ENCODE data around the gene PCK1. TPM values are rescaled to one million over a fixed set of nuclear protein-coding genes. Genes with fewer than 3 reads are reported as not detected.

The PCK1 gene
- total and polyA plus RNA-seq, 5 experiments from 2014 or later: not detected

DNA sequence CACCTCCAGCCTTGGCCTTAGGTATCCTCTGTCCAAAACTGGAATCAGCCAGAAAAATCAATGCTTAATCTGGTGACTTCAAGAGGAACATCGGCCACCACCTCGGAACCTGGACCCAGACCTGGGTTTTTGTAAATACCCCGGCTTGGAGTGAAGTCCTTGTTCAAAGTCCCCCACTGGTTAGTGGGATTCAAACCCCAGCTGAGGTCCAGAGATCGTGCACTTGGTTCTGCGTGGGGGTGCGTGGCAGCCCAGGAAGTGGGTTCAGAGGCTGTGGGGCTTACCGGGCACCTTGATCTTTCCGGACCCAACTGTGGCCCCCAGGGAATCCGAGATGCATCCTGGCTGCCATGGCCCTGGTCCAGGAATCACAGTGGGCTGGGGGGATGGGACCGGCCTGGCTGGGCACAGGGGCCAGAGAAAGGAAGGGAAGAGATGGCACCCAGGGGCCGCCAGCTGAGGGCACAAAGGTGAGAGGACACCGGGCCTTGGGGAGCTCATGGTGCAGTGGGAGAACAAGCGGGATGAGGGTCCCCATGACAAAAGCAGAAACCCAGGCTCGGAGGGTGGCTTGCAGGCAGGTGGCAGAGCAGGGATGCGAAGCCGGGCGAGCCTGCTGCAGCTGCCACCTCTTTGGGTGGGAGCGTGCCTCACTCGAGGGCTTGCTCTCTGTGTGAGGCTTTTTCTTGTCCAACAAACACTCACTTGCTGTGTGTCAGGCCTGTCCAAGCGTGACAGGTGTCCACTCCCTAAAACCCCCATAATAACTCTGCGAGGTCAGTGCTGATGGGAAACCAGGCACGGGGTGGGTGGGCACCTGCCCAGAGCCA, 31.6 kb downstream of the PCK1 start:
- POLR2A ChIA-PET: no interaction called here
- Mint-ChIP-seq H3K27me3 (peaks cover 0 to 2% (median 0%) of the 10 kb centered on the region in 5 donors), H3K27ac (no peak overlapping the region), H3K9me3 (peaks cover 0 to 7% (median 0%) of the 10 kb centered on the region in 9 donors), H3K4me1 (peaks cover 0 to 9% (median 1%) of the 10 kb centered on the region in 4 donors), H3K36me3 (no peaks in the 10 kb centered on the region), H3K4me3 (no peak overlapping the region)
- DNase-seq (peak in 1 of 10 donors; percentile 50), ATAC-seq (no peak)

- peak in 1 of 10 donors; percentile 60 for DNase-seq
- Mint-ChIP-seq H3K4me1 (peaks cover 0 to 11% (median 3%) of the 10 kb centered on the region in 4 donors), H3K36me3 (no peaks in the 10 kb centered on the region), H3K27me3 (no peaks in the 10 kb centered on the region), H3K4me3 (peak overlapping the region in 1 of 10 donors; percentile 47), H3K9me3 (peaks cover 0 to 4% (median 0%) of the 10 kb centered on the region in 9 donors), H3K27ac (peak overlapping the region in 3 of 10 donors; percentile 27 to 88 (median 80))
- ATAC-seq: no peak
- POLR2A ChIA-PET: no interaction called here
Observed at GRCh38 chr20:57593134-57593886, 32.4 kb downstream of the PCK1 start.

- peaks cover 0 to 4% (median 0%) of the 10 kb centered on the region in 9 donors for H3K9me3 Mint-ChIP-seq
- POLR2A ChIA-PET: interaction anchor here (0.6 kb wide), 1 partner anchor 497 kb away, joined by 6 read pairs; no protein-coding TSS in a partner anchor
- peaks cover 0 to 11% (median 3%) of the 10 kb centered on the region in 4 donors for H3K4me1 Mint-ChIP-seq
- H3K36me3 Mint-ChIP-seq: no peaks in the 10 kb centered on the region
- ATAC-seq (peak; percentile 30 to 33), DNase-seq (peak in 9 of 10 donors; percentile 9 to 71 (median 50))
- peak overlapping the region in 3 of 10 donors; percentile 18 to 88 (median 56) for H3K27ac Mint-ChIP-seq
- no peak overlapping the region for H3K4me3 Mint-ChIP-seq
- H3K27me3 Mint-ChIP-seq: no peaks in the 10 kb centered on the region
Observed at GRCh38 chr20:57594092-57594951, 33.4 kb downstream of the PCK1 start.

DNA sequence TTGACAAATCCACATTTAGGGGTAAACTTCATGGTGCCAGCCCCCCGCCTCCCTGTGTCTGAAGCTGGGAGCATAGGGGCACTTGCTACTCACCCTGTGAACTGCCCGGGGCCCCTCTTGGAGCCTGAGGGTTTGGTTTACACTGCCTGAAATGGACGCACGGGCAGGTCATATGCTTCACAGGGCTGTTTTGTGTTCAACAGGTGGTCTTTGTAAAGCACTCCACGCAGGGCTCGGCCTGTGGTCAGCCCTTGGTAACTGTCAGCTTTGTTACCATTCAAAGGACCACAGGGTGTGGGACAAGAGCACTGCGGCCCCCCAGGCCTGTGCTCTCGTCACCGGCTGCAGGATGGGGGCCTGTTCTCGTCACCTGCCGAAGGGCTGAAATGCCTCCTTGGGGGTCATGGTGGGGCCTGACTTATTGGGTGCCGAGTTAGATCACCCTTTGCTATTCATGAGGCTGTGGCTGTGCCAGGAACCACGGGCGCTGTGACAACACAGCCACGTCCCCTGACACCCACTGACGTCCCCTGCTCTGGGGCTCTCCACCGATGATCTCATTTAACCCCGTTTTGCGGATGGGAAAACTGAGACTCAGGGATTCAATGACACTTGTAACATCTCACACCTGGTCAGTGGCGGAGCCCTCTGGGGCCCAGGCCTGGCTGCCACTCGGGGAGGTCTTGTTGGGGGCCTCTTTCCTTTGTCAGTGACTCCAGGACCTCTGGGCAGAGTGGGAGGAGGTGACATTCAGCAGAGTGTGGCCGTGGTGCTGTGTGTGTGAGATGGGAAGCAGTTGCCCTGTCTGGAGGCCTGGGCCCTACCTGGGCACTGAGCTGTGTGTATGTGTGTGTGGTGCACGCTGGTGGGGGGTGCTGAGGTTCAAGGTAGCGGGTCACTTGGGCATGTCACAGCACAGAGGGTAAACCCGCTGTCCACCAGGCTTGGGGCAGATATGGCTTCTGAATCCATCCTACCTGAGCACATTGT, 34.4 kb downstream of the PCK1 start:
- ATAC-seq: no peak
- H3K27ac Mint-ChIP-seq: peak overlapping the region in 2 of 10 donors; percentile 32 to 82
- POLR2A ChIA-PET: interaction anchor here (0.7 to 2.1 kb wide), 6 partner anchors 24 to 87 kb away, joined by 3 to 12 read pairs (median 4); no protein-coding TSS in a partner anchor
- H3K27me3 Mint-ChIP-seq: no peaks in the 10 kb centered on the region
- peaks cover 0 to 11% (median 3%) of the 10 kb centered on the region in 4 donors for H3K4me1 Mint-ChIP-seq
- DNase-seq: peak in 1 of 10 donors; percentile 53
- H3K4me3 Mint-ChIP-seq: no peak overlapping the region
- no peaks in the 10 kb centered on the region for H3K36me3 Mint-ChIP-seq
- H3K9me3 Mint-ChIP-seq: peaks cover 0 to 2% (median 0%) of the 10 kb centered on the region in 9 donors

GRCh38 chr20:57596358-57596757, 35.4 kb downstream of the PCK1 start:
- H3K4me1 Mint-ChIP-seq: peaks cover 4 to 11% (median 5%) of the 10 kb centered on the region in 4 donors
- H3K9me3 Mint-ChIP-seq: peaks cover 0 to under 1% (median 0%) of the 10 kb centered on the region in 9 donors
- no peaks in the 10 kb centered on the region for H3K36me3 Mint-ChIP-seq
- H3K27ac Mint-ChIP-seq: peak overlapping the region in 1 of 10 donors; percentile 82
- no peak for DNase-seq
- no peak for ATAC-seq
- no peak overlapping the region for H3K4me3 Mint-ChIP-seq
- H3K27me3 Mint-ChIP-seq: no peaks in the 10 kb centered on the region
- POLR2A ChIA-PET: interaction anchor here (0.7 to 2.1 kb wide), 7 partner anchors 23 to 582 kb away, joined by 3 to 12 read pairs (median 3); no protein-coding TSS in a partner anchor

DNA sequence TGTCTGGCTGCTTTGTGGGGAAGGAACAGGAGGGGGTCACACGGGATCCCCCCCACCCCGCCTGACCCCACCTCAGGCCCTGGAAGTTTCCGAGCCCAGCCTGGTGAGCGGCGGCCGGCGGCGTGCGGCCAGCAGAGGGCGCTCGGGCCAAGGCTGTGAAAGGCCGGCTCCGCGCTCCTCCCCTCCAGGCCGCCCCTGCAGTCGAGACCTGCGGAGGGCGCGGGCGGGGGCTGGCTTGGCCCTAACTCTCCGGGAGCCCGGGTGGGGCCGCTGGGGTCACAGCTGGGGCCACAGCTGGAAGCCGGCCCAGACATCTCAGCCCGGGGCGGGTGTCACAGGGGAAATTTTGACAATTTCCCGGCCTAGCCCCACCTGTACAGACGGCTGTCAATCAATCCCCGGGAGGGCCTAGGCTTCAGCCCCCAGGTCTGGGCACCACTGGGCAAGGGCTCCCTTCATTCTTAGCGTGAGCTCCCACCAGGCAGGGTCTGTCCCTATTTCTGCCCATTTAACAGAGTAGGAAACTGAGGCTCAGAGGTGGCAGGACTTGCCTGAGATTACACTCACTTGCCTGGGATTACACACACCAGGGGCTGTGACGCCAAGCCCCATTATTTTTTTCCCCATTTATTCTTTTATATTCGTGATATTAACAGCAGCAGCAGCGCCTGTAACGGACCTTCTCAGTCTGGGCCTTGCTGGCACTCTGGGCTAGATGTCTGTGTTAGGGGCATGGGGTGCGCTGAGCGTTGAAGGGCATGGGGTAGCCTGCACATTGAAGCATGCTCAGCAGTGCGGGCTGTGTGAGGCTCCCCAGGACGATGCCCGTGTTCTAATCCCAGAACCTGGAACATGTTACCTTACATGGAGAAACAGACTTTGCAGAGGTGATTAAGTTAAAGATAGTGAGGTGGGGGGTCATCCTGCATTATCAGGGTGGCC, 36.4 kb downstream of the PCK1 start:
- Mint-ChIP-seq H3K9me3 (no peaks in the 10 kb centered on the region), H3K4me3 (peak overlapping the region in 2 of 10 donors; percentile 18 to 44), H3K27ac (peak overlapping the region in 3 of 10 donors; percentile 33 to 46 (median 36)), H3K4me1 (peaks cover 5 to 11% (median 7%) of the 10 kb centered on the region in 4 donors), H3K36me3 (no peaks in the 10 kb centered on the region), H3K27me3 (no peaks in the 10 kb centered on the region)
- peak; percentile 57 to 86 (median 78) for DNase-seq
- peak; percentile 91 to 96 for ATAC-seq
- POLR2A ChIA-PET: interaction anchor here (1.3 to 2.1 kb wide), 2 partner anchors 25 to 33 kb away, joined by 6 to 12 read pairs; no protein-coding TSS in a partner anchor

GRCh38 chr20:57598060-57598459, 37.1 kb downstream of the PCK1 start:
- peaks cover 5 to 11% (median 7%) of the 10 kb centered on the region in 4 donors for H3K4me1 Mint-ChIP-seq
- H3K27me3 Mint-ChIP-seq: no peaks in the 10 kb centered on the region
- DNase-seq: peak in 1 of 10 donors; percentile 44
- no peaks in the 10 kb centered on the region for H3K36me3 Mint-ChIP-seq
- ATAC-seq: no peak
- peak overlapping the region in 1 of 10 donors; percentile 72 for H3K27ac Mint-ChIP-seq
- H3K9me3 Mint-ChIP-seq: no peaks in the 10 kb centered on the region
- H3K4me3 Mint-ChIP-seq: no peak overlapping the region
- POLR2A ChIA-PET: interaction anchor here (1.2 to 2.7 kb wide), 2 partner anchors 22 to 25 kb away, joined by 3 to 9 read pairs; partner anchors contain the start of gene ZBP1

GRCh38 chr20:57598491-57598890, 37.6 kb downstream of the PCK1 start:
- ATAC-seq (no peak), DNase-seq (peak in 1 of 10 donors; percentile 18)
- H3K27ac Mint-ChIP-seq: peak overlapping the region in 1 of 10 donors; percentile 72
- no peaks in the 10 kb centered on the region for H3K9me3 Mint-ChIP-seq
- H3K27me3 Mint-ChIP-seq: no peaks in the 10 kb centered on the region
- H3K4me3 Mint-ChIP-seq: peak overlapping the region in 1 of 10 donors; percentile 36
- POLR2A ChIA-PET: interaction anchor here (1.2 to 3.3 kb wide), 3 partner anchors 21 to 31 kb away, joined by 3 to 9 read pairs (median 9); partner anchors contain the start of gene ZBP1
- peaks cover 5 to 9% (median 7%) of the 10 kb centered on the region in 4 donors for H3K4me1 Mint-ChIP-seq
- no peaks in the 10 kb centered on the region for H3K36me3 Mint-ChIP-seq

DNA sequence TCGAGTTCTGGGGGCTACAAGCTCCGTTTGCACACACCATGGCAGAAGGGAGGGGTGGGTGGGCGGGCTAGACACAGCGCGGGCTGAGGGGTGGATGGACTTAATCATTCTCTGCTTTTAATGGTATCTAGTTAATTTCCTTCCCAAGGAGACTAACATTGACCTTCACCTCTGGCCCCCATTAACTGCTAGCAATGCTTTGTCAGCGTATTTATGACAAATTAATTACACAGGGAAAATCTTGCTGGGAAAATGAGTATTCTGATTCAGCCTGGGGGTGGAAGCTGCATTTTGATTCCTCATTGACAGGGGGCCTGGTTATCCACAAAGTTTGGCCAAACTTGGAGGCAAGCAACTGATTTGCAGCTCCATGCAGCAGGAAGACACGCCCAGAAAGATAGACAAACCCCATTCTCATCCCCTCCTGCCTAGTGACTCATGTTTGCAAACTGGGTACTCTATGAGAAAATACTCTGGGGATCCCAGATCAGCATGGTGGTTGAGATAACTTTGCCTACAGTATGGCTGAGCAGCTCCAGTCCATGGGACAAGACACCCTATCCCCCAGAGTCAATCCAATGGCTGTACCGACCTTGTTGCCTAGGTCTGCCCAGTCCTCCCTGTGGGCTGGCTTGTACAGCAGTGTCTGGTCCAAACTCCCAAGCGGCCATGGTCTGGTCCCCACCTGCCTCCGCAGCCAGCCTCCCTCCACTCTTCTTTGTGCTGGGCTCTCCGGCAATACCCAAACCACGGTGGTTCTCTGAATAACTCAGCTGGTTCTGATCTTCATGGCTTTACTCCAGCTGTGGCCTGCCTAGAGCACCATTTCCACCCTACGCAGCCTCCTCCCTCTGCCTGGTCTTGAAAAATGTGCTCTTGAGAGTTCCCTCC, 39.7 kb downstream of the PCK1 start:
- H3K36me3 Mint-ChIP-seq: peaks cover 0 to 4% (median 0%) of the 10 kb centered on the region in 3 donors
- peak overlapping the region in 3 of 10 donors; percentile 13 to 53 (median 29) for H3K27ac Mint-ChIP-seq
- H3K9me3 Mint-ChIP-seq: no peaks in the 10 kb centered on the region
- no peak overlapping the region for H3K4me3 Mint-ChIP-seq
- ATAC-seq (no peak), DNase-seq (peak in 1 of 10 donors; percentile 27)
- peaks cover 5 to 20% (median 15%) of the 10 kb centered on the region in 4 donors for H3K4me1 Mint-ChIP-seq
- H3K27me3 Mint-ChIP-seq: no peaks in the 10 kb centered on the region
- POLR2A ChIA-PET: interaction anchor here (2.7 to 3.3 kb wide), 2 partner anchors 19 to 29 kb away, joined by 9 read pairs; partner anchors contain the start of gene ZBP1
